Ovary (tissue), 3 donors: Measurements from ENCODE around the gene STT3A.

Experiments
- POLR2A ChIP-seq: fragments of 450-650 bp; IDR thresholded peaks from one replicate; pipeline ENCODE4 v1.6.1; 2017; ENCODE audit warnings: antibody characterized with exemption, mild to moderate bottlenecking, moderate library complexity
- TF ChIP-seq, protein P1 (sequence below), 3 donors: fragments of 450-650 bp in 2 of 3; fragments of 200-600 bp in 1 of 3; IDR thresholded peaks; one replicate each; pipeline versions ENCODE4 v1.5.1 to v1.8.0; 2016 to 2022; ENCODE audit warnings: antibody characterized with exemption in 3 of 3, mild to moderate bottlenecking in 1 of 3
- donor health status: DM: no; HTN: no; CAD: no.

- no peak for TF ChIP-seq POLR2A
- TF ChIP-seq, protein P1, sequence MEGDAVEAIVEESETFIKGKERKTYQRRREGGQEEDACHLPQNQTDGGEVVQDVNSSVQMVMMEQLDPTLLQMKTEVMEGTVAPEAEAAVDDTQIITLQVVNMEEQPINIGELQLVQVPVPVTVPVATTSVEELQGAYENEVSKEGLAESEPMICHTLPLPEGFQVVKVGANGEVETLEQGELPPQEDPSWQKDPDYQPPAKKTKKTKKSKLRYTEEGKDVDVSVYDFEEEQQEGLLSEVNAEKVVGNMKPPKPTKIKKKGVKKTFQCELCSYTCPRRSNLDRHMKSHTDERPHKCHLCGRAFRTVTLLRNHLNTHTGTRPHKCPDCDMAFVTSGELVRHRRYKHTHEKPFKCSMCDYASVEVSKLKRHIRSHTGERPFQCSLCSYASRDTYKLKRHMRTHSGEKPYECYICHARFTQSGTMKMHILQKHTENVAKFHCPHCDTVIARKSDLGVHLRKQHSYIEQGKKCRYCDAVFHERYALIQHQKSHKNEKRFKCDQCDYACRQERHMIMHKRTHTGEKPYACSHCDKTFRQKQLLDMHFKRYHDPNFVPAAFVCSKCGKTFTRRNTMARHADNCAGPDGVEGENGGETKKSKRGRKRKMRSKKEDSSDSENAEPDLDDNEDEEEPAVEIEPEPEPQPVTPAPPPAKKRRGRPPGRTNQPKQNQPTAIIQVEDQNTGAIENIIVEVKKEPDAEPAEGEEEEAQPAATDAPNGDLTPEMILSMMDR (IDR thresholded peaks at IDR 0.05): no peak
Measured at GRCh38 chr11:125550780-125551179, 41.9 kb upstream of the STT3A start.
